PC-3 (cell line): ENCODE data around the gene B4GALT3.

Experiments
- CTCF ChIP-seq: fragments of 300-600 bp; sonication (generic); conservative IDR thresholded peaks from 2 replicates; pipeline ENCODE4 v1.5.1; 2017; ENCODE audit warnings: antibody characterized with exemption, low read depth, mild to moderate bottlenecking, low read length
- EZH2 ChIP-seq: fragments of 300-600 bp; sonication (generic); IDR thresholded peaks from one replicate; pipeline ENCODE4 v1.6.1; 2017; ENCODE audit warnings: antibody characterized with exemption, mild to moderate bottlenecking, low read length; ENCODE audit not compliant: unreplicated experiment
- EZH2phosphoT487 ChIP-seq: fragments of 300-600 bp; sonication (generic); IDR thresholded peaks from 2 replicates; pipeline ENCODE4 v1.6.1; 2018; ENCODE audit warnings: mild to moderate bottlenecking, antibody characterized with exemption, low read length, borderline replicate concordance

GRCh38 chr1:161138431-161138830 lies 38.9 kb downstream of the B4GALT3 start:
- TF ChIP-seq CTCF (no peak), EZH2 (no peak), EZH2phosphoT487 (no peak)
